OCI-LY3 (cell line): ENCODE measurements around the gene SSTR1.

Source experiments
- H2AFZ ChIP-seq: fragments of 200-600, 300-600 bp; shearing (Covaris generic); 2 replicates; pipeline ENCODE4 v1.6.0; 2014; ENCODE audit warnings: antibody characterized with exemption, low read depth, low read length
- H3K27ac ChIP-seq: fragments of 200-600, 300-600 bp; sonication (generic); 2 replicates; pipeline ENCODE4 v1.5.1; 2014; ENCODE audit warnings: mild to moderate bottlenecking, low read length, moderate library complexity, mixed read lengths
- H3K27me3 ChIP-seq: fragments of 200-600, 300-600 bp; sonication (generic); 2 replicates; pipeline ENCODE4 v1.6.1; 2014; ENCODE audit warnings: low read depth, low read length, mixed read lengths
- H3K36me3 ChIP-seq: fragments of 200-600, 300-600 bp; sonication (generic); replicated peaks from 2 replicates; pipeline ENCODE3; 2014; ENCODE audit warnings: low read depth, low read length, mixed read lengths
- H3K4me1 ChIP-seq: fragments of 300-600, 200-600 bp; sonication (generic); 2 replicates; pipeline ENCODE4 v1.6.1; 2014; ENCODE audit warnings: low read length, mixed read lengths
- H3K4me2 ChIP-seq: fragments of 200-600, 300-600 bp; sonication (generic); 2 replicates; pipeline ENCODE4 v1.6.1; 2014; ENCODE audit warnings: low read length, mixed read lengths
- H3K4me3 ChIP-seq: fragments of 300-600, 200-600 bp; sonication (generic); 2 replicates; pipeline ENCODE4 v1.5.1; 2014; ENCODE audit warnings: antibody characterized with exemption, mild to moderate bottlenecking, low read length, moderate library complexity
- H3K79me2 ChIP-seq: fragments of 300-600, 200-600 bp; shearing (Covaris generic); 2 replicates; pipeline ENCODE4 v1.6.1; 2014; ENCODE audit warnings: mild to moderate bottlenecking, low read length, mixed read lengths
- H3K9ac ChIP-seq: fragments of 300-600, 200-600 bp; shearing (Covaris generic); 2 replicates; pipeline ENCODE4 v1.6.0; 2014; ENCODE audit warnings: mild to moderate bottlenecking, low read length, moderate library complexity
- H3K9me3 ChIP-seq: fragments of 200-600, 300-600 bp; shearing (Covaris generic); 2 replicates; pipeline ENCODE4 v1.6.1; 2014; ENCODE audit warnings: low read length, mixed read lengths; ENCODE audit not compliant: insufficient read depth
- H4K20me1 ChIP-seq: fragments of 200-600, 300-600 bp; sonication (generic); 2 replicates; pipeline ENCODE4 v1.6.1; 2016; ENCODE audit warnings: low read length, mixed read lengths; ENCODE audit not compliant: insufficient read depth
- EZH2phosphoT487 ChIP-seq: fragments of 200-600 bp; shearing (Covaris generic); IDR thresholded peaks from 2 replicates; pipeline ENCODE4 v1.6.1; 2018; ENCODE audit warnings: antibody characterized with exemption, mixed run types, low read depth
- TF ChIP-seq, protein P1 (sequence below): fragments of 200-600, 300-600 bp; sonication (generic); IDR thresholded peaks from 2 replicates; pipeline ENCODE4 v1.5.1; 2014; ENCODE audit warnings: antibody characterized with exemption, low read length, low read depth

SSTR1 gene

DNA sequence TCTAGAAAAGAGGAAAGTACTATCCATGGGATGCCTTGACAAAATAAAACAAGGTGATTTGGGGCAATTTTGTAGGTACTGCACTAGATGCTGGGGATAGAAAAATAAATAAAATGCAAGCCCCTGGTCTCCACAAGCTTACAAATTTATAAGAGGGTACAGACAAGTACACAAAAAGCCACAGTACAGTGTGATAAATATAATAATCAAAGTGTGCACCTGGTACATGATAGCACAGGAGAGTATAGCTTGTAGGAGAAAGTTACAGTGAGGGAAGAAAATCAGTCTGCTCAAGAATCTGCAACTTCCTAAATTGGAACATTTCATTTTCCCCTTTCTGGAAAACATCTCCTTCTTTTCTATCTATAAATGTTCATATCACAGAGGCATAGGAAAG is 3.0 kb upstream of the SSTR1 start:
- Histone ChIP-seq H3K4me1 (no peaks in the 10 kb centered on the region), H3K27ac (no peak overlapping the region), H2AFZ (no peak overlapping the region), H3K9me3 (no peaks in the 10 kb centered on the region; the same call in 1 of the 2 replicates), H3K79me2 (no peaks in the 10 kb centered on the region), H3K4me3 (no peak overlapping the region), H4K20me1 (no peaks in the 10 kb centered on the region), H3K36me3 (no peaks in the 10 kb centered on the region), H3K4me2 (no peak overlapping the region), H3K9ac (no peak overlapping the region), H3K27me3 (no peaks in the 10 kb centered on the region)
- TF ChIP-seq, protein P1, sequence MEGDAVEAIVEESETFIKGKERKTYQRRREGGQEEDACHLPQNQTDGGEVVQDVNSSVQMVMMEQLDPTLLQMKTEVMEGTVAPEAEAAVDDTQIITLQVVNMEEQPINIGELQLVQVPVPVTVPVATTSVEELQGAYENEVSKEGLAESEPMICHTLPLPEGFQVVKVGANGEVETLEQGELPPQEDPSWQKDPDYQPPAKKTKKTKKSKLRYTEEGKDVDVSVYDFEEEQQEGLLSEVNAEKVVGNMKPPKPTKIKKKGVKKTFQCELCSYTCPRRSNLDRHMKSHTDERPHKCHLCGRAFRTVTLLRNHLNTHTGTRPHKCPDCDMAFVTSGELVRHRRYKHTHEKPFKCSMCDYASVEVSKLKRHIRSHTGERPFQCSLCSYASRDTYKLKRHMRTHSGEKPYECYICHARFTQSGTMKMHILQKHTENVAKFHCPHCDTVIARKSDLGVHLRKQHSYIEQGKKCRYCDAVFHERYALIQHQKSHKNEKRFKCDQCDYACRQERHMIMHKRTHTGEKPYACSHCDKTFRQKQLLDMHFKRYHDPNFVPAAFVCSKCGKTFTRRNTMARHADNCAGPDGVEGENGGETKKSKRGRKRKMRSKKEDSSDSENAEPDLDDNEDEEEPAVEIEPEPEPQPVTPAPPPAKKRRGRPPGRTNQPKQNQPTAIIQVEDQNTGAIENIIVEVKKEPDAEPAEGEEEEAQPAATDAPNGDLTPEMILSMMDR = no peak
- no peak for TF ChIP-seq EZH2phosphoT487

DNA sequence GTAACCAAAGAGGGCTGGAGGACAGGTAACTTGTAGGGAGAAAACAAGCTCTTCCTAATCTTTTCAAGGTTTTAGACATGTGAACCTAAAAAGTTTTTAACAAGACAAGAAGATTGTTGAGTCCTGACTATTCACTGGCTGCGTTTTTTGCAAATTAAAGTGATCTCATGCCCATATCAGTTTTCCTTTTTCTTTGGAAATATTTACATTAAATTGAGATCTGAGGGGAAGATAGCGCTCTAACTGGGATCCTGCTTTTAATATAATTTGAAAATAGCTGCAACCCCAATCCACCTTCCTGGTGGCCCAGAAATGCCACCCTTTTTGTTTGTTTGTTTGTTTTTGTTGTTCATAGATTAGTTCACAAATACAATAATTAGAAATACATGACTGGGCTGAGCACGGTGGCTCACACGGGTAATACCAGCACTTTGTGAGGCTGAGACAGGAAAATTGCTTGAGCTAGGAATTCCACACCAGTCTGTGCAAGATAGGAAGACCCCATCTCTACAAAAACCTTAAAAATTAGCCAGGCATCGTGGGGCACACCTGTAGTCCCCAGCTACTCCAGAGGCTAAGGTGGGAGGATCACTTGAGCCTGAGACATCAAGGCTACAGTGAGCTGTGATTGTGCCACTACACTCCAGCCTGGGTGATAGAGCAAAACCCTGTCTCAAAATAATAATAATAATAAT is 2.4 kb upstream of the SSTR1 start:
- Histone ChIP-seq H3K36me3 (no peaks in the 10 kb centered on the region), H2AFZ (no peak overlapping the region), H3K9ac (no peak overlapping the region), H3K27me3 (no peaks in the 10 kb centered on the region), H4K20me1 (no peaks in the 10 kb centered on the region), H3K27ac (no peak overlapping the region), H3K4me3 (no peak overlapping the region), H3K9me3 (no peaks in the 10 kb centered on the region; the same call in 1 of the 2 replicates), H3K4me2 (no peak overlapping the region), H3K4me1 (no peaks in the 10 kb centered on the region), H3K79me2 (no peaks in the 10 kb centered on the region)
- TF ChIP-seq EZH2phosphoT487 = no peak
- TF ChIP-seq, protein P1 = no peak

- Histone ChIP-seq H3K79me2 (no peaks in the 10 kb centered on the region), H4K20me1 (no peaks in the 10 kb centered on the region), H3K4me2 (no peak overlapping the region), H3K27me3 (no peaks in the 10 kb centered on the region), H3K4me1 (no peaks in the 10 kb centered on the region), H3K27ac (no peak overlapping the region), H3K4me3 (no peak overlapping the region), H3K36me3 (no peaks in the 10 kb centered on the region), H3K9ac (no peak overlapping the region), H3K9me3 (no peaks in the 10 kb centered on the region; the same call in 1 of the 2 replicates), H2AFZ (no peak overlapping the region)
- no peak for TF ChIP-seq EZH2phosphoT487
- TF ChIP-seq, protein P1 = no peak
These were observed 1.6 kb upstream of the SSTR1 start for GRCh38 chr14:38205949-38206665.

DNA sequence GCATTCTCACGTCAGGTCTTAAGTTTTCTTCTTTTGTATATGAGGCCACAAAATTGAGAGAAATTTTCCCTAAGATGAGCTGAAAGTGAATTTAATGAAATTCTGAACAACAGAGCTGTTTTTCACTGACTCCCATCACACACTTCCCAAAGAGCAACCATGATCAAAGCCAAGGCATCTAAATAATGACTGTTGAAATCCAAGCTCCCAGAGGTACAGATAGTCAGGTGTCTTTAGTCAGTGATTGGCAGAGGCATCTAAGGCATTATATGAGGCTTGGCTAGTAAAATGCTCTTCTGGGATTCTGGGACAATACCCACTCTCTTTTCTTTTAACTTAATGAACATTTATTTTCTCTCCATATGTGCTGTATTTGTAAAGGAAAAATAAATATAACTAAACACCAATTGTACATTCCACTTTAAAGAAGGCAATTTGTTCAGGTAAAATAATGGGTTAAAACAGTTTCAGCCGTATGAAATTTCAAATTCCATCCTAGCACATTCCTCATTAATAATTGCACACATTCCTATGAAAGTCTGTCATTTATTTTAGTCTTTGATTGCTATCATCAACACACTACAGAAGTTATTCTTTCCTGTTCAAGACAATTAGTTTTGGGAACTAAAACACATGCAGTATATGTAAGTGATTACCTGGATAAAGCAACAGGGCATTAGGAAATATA is 871 bp upstream of the SSTR1 start:
- Histone ChIP-seq H3K79me2 (no peaks in the 10 kb centered on the region), H4K20me1 (no peaks in the 10 kb centered on the region), H3K27ac (no peak overlapping the region), H3K4me3 (no peak overlapping the region), H3K4me2 (no peak overlapping the region), H3K36me3 (no peaks in the 10 kb centered on the region), H3K9ac (no peak overlapping the region), H2AFZ (no peak overlapping the region), H3K4me1 (no peaks in the 10 kb centered on the region), H3K27me3 (no peaks in the 10 kb centered on the region), H3K9me3 (no peaks in the 10 kb centered on the region; the same call in 1 of the 2 replicates)
- TF ChIP-seq EZH2phosphoT487 = no peak
- TF ChIP-seq, protein P1 = no peak
